Stimulated activated CD8-positive, alpha-beta memory T cell treated with anti-CD3 and anti-CD28 coated beads, Interleukin-15, amount 100 ng/mL, for 24 hours (primary cell): Measurements from ENCODE around the gene HSPG2.
"Not testable (repeated sequence)": the region's sequence is repeated elsewhere in the genome, so short reads cannot be mapped to it uniquely, and the experiment has no call there.

Experiments used
- DNase-seq: peaks from one replicate; pipeline ENCODE4 v3.0.0-alpha.2; 2020; ENCODE audit warnings: low read depth

HSPG2 gene

DNA sequence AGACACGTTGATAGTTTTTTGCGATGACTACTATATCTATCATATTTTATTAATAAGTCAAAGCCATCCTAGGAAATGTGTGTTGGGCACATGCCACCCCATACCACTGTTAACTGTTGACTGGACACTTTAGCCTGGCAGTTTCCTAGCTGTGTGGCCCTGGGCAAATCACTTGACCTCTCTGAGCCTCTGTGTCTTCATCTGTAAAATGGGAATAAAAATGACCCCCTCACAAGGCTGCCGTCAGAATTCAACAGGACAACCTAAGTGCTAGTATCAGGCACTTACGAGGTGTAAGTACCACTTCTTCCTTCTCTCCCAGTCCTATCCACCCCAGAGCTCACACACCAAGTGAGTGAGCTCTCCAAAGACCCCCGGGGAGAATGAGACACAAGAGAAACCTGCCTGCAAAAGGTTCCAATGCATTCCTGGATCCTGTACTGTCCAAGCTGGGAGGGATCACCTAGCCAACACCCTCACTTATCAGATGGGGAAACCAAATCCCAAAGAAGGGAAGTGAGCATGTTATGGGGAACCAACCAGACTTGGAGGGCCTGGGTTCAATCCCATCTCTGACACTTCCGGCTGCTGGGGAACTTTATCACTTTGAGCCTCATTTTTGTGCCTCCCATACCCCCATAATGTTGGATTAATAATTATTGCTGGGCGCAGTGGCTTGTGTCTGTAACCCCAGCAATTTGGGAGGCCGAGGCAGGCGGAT, 24.9 kb downstream of the HSPG2 start:
- DNase-seq, result no peak

DNA sequence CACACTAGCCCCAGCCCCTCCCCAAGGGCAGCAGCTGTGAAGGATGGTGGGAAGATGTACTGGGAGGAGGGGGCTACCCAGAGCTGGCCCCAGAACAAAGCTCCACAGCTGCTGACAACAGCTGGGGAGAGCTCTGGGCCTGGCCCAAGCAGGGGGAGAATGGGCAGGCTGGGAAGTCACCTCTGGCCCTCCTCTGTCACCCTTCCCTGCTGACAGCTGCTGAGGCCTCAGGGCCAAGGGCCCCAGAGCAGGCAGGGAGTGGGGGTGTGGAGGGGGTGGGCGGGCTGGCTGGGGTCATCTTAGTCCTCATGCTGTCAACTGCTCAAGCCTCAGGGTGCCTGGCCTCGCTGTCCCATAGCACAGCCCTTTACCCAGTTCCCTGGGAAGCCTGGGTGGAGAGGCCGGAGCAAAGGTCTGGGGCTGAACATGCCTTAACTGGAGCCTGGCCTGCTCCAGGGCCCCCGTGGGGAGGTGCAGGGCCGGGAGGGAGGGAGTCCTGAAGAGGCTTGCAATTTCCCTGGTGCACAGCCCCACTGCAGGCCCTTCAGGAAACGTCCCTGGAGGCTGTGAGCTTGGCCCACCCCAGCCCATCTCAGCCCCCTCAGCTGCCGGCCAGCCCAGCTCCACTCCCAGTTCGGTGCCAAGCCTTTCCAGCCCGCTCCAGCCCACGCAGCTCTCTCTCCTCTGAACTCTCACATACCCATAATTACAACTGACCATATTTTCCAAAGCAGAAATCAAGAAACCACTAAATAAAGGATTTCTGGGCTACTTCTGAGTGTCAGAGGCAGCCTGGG, 25.7 kb downstream of the HSPG2 start:
- no peak for DNase-seq

DNA sequence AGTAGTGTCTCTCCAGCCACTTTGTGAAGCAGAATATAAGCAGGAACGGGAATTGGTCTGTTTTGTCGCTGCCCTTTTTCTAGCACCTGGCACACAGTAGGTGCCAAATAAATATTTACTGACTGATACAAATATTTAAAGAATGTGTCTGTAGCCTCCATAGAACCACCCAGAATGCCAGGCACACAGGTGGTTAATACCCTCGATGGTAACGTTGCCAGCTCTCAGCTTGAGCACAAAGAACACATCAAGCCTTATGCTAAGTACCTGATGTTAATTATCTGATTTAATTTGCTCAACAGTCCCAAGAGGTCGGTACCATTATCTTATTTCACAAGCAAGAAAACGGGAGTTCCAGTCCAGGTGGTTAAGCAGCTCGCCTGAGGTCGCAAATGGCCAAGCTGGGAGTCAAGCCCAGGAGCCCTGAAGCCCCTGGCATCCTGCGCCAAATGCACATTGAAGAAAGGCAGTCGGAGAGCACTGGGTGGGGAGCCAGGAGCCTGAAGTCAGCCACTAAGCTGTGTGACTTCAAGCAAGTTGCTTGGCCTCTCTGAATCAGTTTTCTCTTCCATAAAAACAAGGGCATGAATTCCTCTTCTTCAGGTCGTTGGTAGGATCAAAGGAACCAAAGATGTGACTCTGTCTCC, 26.4 kb downstream of the HSPG2 start:
- DNase-seq, result no peak

DNA sequence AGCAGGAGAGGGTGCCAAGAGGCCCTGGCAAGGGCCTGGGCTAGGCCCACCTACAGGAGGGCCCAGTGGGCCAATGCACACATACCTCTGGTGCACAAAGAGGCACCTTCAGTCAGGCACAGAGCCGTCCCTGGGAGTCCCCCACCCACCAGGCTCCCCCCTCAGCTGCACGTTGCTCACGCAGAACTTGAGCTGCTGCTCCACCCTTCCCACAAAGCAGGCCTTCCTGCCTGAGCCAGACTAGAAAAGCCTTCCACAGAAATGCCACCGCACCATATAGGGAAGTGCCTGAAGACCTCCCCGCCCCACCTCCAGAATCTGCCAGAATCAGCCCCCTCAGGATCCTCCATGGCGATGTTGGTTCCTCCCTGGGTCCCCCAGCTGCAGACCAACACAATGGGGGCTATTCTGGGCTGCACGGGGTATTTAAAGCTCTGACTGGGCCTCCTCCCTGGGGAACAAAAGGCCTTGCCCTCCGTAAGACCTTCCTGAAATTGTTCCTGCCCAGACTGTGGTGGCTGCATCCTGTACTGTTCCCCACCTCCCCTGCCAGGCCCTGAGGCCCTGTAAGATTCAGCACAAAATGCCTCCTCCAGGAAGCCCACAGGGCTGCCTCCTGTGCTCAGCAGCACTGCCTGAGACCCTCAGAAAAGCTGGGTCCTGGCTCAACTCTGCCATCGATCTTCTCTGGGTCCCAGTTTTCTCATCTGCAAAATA, 27.2 kb downstream of the HSPG2 start:
- DNase-seq, result no peak

DNA sequence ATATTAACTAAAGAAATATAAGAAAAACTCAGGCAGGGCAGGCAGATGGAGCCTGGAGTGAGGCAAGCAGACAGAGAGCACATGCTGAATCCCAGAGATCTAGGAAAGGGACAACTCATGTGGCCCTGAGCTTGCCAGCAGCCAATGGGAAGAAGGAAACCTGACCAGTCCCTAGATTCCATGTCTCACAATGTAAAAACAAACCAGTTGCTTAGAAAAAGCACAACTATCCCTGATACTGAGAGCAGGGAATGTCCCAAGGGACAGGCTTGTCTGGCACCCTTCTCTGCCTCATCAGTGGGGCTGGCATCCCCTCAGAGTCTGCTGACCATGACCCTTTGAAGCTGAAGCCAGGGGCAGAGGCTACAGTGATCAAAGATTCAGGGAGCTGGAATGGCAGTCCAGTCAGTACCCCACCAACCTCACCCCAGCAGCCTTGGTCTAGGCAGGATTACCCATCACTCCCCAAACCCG, 27.8 kb downstream of the HSPG2 start:
- DNase-seq, result no peak

DNA sequence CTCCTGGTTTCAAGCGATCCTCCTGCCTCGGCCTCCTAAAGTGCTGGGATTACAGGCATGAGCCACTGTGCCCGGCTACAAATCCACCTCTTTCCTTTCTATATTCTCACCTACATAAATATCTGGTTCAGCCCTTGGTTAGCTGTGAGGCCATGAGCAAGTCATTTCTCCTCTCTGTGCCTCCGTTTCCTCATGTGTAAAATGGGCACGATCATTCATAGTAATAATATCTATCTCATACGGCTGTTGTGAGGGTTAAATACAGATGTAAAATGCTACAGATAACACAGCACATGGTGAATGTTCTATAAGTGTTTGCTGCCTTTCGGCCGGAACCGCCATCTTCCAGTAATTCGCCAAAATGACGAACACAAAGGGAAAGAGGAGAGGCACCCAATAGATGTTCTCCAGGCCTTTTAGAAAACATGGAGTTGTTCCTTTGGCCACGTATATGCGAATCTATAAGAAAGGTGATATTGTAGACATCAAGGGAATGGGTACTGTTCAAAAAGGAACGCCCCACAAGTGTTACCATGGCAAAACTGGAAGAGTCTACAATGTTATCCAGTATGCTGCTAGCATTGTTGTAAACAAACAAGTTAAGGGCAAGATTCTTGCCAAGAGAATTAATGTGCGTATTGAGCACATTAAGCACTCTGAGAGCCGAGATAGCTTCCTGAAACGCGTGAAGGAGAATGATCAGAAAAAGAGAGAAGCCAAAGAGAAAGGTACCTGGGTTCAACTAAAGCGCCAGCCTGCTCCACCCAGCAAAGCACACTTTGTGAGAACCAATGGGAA, 29.2 kb downstream of the HSPG2 start:
- not testable (repeated sequence) for DNase-seq

DNA sequence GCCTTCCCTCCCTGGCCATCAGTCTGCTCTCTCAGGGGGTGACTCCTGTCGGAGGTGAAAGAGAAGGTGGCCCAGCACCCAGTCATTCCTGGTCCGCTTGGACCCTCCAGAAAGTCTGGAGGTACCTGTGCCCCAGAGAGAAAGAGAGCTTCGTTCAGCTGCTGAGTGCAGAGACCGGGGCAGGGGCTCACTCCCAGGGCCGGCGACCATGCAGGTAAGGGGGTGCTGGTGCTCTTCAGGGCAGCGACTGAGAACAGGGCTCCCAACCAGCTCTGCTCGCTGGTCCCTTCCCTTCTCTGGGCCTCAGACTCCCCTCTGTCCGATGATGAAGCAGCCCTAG, 30.1 kb downstream of the HSPG2 start:
- DNase-seq, result no peak

DNA sequence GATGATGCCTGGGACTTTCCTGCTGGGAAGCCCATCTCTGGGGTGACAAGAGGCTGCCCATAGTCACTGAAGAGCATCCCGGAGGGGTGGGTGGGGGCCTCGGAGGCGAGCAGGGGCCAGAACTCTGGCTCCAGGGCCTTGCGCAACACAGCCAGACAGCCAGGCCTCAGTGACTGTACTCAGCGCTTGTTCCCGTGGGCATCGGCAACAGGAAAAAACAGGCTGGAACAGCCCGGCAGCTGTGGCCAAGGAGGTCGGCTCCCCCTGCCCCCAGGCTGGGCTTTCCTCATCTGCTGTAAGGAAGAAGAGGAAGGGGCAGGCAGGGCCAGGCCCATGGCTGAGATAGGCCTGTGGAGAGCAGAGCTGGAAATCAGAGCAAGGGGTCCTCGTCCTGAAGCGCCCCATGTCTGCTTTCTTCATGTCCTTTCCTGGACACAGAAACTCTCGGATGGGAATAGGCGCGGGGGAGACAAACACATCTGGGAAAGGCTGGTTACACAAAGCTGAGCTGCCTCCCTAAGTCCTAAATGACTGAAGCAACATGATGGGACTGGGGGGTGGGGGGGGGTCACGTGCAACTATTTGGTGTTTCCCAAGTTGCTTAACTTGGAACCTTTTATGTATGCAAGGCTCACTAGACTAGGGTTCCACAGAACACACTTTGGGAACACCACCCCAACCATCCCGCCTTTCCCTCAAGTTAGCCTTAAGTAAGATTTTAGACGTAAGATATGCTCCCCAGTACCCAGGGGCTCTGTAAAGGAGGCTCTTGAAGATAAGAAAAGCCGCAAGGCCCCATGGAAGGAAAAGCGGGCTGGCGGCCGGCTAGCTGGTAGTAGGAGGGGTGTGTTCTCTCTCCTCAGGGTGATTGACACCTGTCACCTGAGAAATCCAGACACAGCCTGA, 30.7 kb downstream of the HSPG2 start:
- DNase-seq, result no peak

DNA sequence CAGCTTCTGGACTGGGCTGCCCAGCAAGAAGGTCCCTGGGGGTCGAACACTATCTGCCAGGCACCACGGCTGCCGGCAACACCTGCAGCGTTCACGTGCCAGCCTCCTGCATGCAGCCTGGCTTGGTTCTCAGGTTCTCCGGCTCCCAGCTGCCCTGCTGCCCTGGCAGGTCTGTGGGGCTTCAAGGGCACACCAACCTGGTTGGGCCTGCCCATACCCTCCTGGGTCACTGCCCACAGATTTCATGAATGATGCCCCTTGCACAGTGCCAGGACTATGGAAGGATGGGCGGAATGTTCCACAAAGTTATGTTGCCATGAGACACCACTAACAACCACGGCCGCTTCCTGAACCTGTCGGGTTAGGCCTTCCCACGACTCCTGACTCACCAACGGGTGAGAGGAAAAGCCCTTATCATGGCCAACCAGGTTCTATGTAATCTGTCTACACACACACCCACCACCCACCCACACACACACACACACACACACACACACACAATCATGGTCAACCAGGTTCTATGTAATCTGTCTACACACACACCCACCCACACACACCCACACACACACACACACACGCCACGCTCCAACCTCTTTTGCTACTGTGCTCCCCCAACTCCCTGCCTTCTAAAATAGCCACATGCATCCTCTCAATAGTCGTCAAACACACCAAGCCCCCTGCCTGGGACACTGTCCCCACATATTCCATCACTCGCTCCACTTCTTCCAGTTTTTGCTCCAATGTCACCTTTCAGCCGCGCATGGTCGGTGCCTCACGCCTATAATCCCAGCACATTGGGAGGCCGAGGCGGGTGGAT, 32.2 kb downstream of the HSPG2 start:
- no peak for DNase-seq

DNA sequence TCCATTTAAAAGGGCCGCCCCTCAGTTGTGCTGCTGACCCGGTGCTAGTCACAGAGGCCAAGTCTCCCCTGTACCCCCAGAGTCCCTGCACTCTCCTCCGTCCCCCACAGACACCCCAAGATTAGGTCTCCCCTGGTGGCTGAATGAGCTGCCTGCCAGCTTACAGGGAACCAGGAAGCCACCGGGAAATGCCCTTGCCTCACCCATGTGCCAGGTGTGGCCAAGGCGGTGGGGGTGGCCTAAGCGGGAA, 32.7 kb downstream of the HSPG2 start:
- no peak for DNase-seq

DNA sequence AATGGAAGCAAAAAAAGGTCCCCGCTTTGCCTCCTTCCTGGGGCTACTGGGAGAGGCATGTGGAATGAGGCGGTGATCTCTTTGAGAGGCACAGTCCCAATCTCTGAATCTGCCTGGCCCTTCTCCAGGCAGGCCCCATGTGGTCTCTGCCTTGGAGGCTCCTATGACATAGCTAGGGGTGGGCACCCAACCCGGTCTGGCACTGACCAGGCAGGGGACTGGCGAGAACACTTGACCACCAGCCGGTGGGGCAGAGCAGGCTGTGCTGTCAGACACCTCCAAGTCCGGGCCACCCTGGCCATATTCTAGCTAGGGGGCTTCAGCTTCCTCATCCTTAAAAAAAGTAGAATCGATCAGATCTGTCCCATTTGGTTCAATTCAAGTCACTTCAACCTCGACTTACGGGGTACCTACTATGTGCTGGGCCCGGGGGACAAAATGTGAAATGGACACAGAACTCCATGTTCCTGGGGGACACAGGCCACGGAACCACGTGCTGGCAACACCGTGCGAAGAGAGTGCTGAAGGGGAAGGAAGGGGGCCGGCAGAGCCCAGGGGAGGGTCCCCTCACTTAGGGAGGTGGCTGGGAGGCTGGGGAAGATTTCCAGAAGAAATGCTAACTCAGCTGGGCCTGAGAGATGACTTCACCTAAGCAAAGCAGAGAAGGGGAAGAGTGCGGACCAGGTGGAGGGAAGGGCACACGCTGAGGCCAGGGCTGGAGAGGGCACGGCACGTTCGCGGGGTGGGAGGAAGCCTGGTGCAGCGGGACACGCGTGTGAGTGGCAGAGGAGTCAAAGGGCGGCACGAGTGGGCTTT, 33.3 kb downstream of the HSPG2 start:
- no peak for DNase-seq

DNA sequence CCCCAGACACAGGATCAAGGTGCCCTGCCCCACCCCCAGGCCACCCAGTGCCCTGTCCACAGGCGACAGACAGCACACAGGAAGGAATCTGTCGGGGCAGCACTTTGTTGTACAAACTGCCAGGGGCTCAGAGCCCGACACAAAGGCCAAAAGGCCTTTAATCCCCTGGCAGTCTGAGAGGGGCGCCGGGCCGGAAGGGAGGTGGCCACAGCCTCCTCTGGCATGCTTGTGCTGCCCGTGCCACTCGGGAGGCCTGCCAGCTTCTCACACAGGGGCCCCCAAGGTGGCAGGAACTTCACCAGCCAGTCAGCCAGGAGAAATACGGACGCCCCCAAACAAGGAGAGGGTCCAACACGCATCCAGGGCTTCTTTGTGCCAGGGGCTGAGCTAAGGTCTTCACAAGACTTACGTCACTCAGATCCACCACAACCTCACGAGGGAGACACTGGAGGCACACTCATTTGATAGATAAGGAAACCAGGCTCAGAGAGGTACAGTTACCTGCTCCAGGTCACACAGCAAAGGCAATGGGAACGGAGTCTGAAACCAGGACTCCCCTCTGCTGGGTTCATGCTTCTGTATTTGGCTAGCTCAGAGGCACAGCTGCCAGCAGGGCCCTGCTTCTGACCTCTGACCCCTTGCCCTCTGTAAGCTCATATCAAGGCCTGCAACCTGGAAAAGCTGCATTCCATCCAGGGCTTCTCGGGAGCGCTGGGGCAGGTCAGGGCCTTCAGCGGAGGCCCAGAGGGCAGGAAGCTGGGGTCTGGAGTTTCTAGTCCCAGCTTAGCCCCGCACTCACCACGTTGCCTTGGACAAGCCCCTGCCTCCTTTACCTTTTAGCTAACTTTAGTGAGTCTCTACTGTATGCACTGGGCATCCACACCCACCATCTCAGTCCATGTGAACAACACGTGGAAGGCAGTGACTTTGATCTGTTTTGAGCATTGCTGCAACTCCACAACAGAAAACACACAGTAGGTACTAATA, 34.8 kb downstream of the HSPG2 start:
- DNase-seq, result no peak

DNA sequence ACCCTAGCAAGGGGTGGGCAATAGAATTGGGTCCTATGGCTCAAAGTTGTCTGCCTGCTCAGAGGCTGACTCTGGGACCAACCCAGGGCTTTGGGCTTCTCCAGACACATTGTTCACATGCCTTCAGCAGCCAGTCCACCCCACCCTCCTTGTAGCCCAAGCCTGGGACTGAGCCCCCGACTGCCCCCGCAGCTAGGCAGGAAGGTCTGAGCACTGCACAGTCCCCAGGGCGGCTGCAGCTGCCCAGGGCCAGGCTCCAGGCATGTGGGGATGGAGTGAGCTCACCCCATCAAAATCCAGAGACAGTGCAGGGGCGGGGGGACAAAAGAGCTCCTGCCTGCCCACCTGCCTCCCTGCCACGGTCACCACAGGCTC, 35.6 kb downstream of the HSPG2 start:
- no peak for DNase-seq

DNA sequence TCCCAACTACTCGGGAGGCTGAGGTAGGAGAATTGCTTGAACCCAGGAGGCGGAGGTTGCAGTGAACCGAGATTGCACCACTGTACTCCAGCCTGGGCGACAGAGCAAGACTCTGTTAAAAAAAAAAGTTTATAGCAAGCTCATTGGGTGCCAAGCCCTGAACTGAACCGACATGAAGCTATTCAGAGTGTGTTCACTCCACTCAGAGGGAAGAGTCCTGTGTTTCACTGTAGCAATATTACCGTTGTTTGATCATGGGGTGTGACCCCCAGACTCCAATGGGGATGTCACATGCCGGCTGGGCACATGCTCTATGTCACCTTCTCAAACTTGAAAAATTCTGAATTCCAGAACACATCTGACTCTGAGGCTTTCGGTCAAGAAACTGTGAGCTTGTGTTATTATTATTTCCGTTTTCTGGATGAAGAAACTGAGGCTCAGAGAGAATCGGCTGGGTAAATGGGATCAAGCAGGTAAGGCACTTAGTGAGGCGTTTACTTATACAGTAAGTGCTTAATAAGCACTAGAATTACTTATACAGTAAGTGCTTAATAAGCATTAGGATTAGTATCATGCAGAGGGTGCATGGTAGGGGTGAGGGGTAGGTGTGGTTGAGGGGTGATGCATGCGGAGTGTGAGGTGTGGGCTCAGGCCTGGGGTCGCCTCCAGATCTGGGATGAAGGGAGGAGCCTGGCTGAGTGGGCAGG, 36.2 kb downstream of the HSPG2 start:
- no peak for DNase-seq

DNA sequence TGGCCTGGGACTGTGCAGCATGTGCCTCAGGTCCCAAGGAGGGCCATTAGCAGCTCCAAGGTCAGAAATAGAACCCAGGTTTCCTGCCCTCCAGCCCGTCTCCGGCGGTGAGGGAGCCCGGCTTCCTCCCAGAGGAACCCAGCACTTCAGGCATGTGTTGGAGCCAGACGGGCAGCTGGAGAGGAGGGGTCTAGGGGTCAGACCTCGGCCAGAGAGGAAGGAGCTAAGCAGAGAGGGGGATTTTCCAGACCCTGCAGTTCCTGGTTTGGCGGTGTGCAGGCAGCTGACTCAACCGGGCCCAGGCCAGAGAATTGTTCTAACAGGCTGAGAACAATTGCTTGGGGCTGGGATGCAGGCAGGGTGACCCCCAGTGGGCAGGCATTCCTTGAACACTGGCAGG, 37.1 kb downstream of the HSPG2 start:
- DNase-seq, result no peak

DNA sequence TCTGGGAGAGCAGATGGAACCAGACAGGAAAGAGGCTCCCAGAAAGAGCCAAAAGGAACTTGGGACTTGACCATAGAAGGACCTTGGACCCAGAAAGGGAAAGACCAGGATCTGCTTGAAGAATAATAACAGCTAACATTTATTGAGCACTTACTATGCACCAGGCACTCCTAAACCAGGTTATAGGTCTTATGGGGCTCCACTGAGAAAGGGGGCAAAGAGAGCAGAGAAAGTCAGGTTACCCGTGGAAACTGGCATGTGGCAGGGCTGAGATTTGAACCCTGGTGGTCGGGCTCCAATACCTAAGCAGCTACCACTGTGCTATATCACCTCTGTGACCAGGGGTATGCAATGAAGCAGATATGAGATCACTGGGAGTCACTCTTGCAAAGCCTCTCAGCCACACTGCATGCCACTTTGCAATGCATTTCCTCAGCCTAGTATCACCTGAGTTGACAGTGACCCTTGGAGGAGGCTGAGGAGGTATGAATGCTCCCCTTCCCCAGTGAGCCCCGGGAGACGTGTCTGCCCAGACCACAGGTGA, 37.8 kb downstream of the HSPG2 start:
- no peak for DNase-seq
